CD4-positive, alpha-beta T cell treated with Interleukin-10 for 1 hour (primary cell): ENCODE results near the gene YEATS4.
A peak's percentile ranks its signal among the peaks of the same experiment; 100 is the strongest.
"Not testable (repeated sequence)": the region's sequence is repeated elsewhere in the genome, so short reads cannot be mapped to it uniquely, and the experiment has no call there.

Experiments used
- DNase-seq: peaks from one replicate; pipeline ENCODE4 v3.0.0-alpha.2; 2020

YEATS4 gene

GRCh38 chr12:69359531-69360347, at the start of gene YEATS4:
TSS of gene YEATS4 (plus strand) at chr12:69359743. CDS start at chr12:69359973, 230 bp downstream.
- peak; percentile 91 for DNase-seq

GRCh38 chr12:69313209-69313608, 46.3 kb upstream of the YEATS4 start:
- no peak for DNase-seq

- DNase-seq, result not testable (repeated sequence)
Observed at GRCh38 chr12:69316784-69317183, 42.8 kb upstream of the YEATS4 start.

GRCh38 chr12:69317233-69317632, 42.3 kb upstream of the YEATS4 start:
- not testable (repeated sequence) for DNase-seq

- DNase-seq, result no peak
Observed at GRCh38 chr12:69318225-69318624, 41.3 kb upstream of the YEATS4 start.

- DNase-seq, result no peak
Observed at GRCh38 chr12:69321351-69321750, 38.2 kb upstream of the YEATS4 start.

- no peak for DNase-seq
Observed at GRCh38 chr12:69324797-69325466, 34.6 kb upstream of the YEATS4 start.

GRCh38 chr12:69328426-69328825, 31.1 kb upstream of the YEATS4 start:
- DNase-seq, result peak; percentile 28

GRCh38 chr12:69329669-69330428, 29.7 kb upstream of the YEATS4 start:
- DNase-seq, result peak; percentile 64

GRCh38 chr12:69330475-69331473, 28.8 kb upstream of the YEATS4 start:
- peak; percentile 76 for DNase-seq

GRCh38 chr12:69331519-69331908, 28.0 kb upstream of the YEATS4 start:
- no peak for DNase-seq

- DNase-seq, result no peak
Observed at GRCh38 chr12:69331909-69332684, 27.4 kb upstream of the YEATS4 start.

GRCh38 chr12:69332815-69333358, 26.7 kb upstream of the YEATS4 start:
- no peak for DNase-seq

GRCh38 chr12:69334158-69334557, 25.4 kb upstream of the YEATS4 start:
- peak; percentile 37 for DNase-seq

GRCh38 chr12:69337311-69338090, 22.0 kb upstream of the YEATS4 start:
- no peak for DNase-seq

- no peak for DNase-seq
Observed at GRCh38 chr12:69338120-69338859, 21.3 kb upstream of the YEATS4 start.

- DNase-seq, result no peak
Observed at GRCh38 chr12:69338936-69339335, 20.6 kb upstream of the YEATS4 start.

GRCh38 chr12:69339999-69340398, 19.5 kb upstream of the YEATS4 start:
- DNase-seq, result no peak

GRCh38 chr12:69341328-69341727, 18.2 kb upstream of the YEATS4 start:
- no peak for DNase-seq

GRCh38 chr12:69342421-69342820, 17.1 kb upstream of the YEATS4 start:
- no peak for DNase-seq
